Liver (tissue), 9 donors: ENCODE data around the gene DNTTIP2. TPM values are rescaled to one million over a fixed set of nuclear protein-coding genes. Genes with fewer than 3 reads are reported as not detected.

Experiments
- DNase-seq: peaks from one replicate; pipeline ENCODE4 v3.0.0-alpha.2; 2017; ENCODE audit warnings: low spot score
- H3K27ac ChIP-seq, 2 donors: one replicate each; pipeline ENCODE4 v1.7.0; 2013; ENCODE audit warnings: inconsistent platforms in 2 of 2, low read length in 2 of 2, control low read depth in 1 of 2, low read depth in 1 of 2, mild to moderate bottlenecking in 1 of 2
- H3K27me3 ChIP-seq, 4 donors: one replicate each; pipeline versions ENCODE4 v1.6.1 to v1.7.0; 2013; ENCODE audit warnings: low read length in 3 of 4, inconsistent platforms in 1 of 4, mild to moderate bottlenecking in 1 of 4, moderate library complexity in 1 of 4; ENCODE audit not compliant: control insufficient read depth in 4 of 4, insufficient read depth in 4 of 4
- H3K36me3 ChIP-seq, 4 donors: one replicate each; pipeline versions ENCODE4 v1.6.1 to v1.7.0; 2013; ENCODE audit warnings: low read length in 3 of 4, mild to moderate bottlenecking in 3 of 4, low read depth in 1 of 4, moderate library complexity in 1 of 4; ENCODE audit not compliant: control insufficient read depth in 4 of 4, insufficient read depth in 3 of 4
- H3K4me1 ChIP-seq, 4 donors: one replicate each; pipeline versions ENCODE4 v1.6.1 to v1.7.0; 2013; ENCODE audit warnings: low read length in 3 of 4, mild to moderate bottlenecking in 3 of 4, moderate library complexity in 1 of 4; ENCODE audit not compliant: control insufficient read depth in 4 of 4, insufficient read depth in 4 of 4
- H3K4me3 ChIP-seq, 3 donors: one replicate each; pipeline versions ENCODE4 v1.6.1 to v1.7.0; 2013; ENCODE audit warnings: low read length in 3 of 3, control low read depth in 1 of 3, low read depth in 1 of 3, mild to moderate bottlenecking in 1 of 3
- H3K9ac ChIP-seq, 2 donors: one replicate each; pipeline ENCODE4 v1.7.0; 2013; ENCODE audit warnings: low read length in 2 of 2, mild to moderate bottlenecking in 2 of 2, moderate library complexity in 2 of 2, control low read depth in 1 of 2, low read depth in 1 of 2
- H3K9me3 ChIP-seq, 4 donors: one replicate each; pipeline versions ENCODE4 v1.6.1 to v1.7.0; 2013; ENCODE audit warnings: low read length in 3 of 4; ENCODE audit not compliant: control insufficient read depth in 4 of 4
- ATF3 ChIP-seq: IDR thresholded peaks from 2 replicates; pipeline ENCODE4 v1.6.1; 2016; ENCODE audit warnings: antibody characterized with exemption
- EGR1 ChIP-seq, 2 donors: IDR thresholded peaks; 2 replicates each; pipeline ENCODE4 v1.6.1; 2016 to 2018; ENCODE audit warnings: antibody characterized with exemption in 2 of 2, low read depth in 2 of 2
- FOXA1 ChIP-seq: IDR thresholded peaks from 2 replicates; pipeline ENCODE4 v1.6.1; 2016; ENCODE audit warnings: antibody characterized with exemption
- FOXA2 ChIP-seq: IDR thresholded peaks from 2 replicates; pipeline ENCODE4 v1.6.1; 2016; ENCODE audit warnings: antibody characterized with exemption
- GABPA ChIP-seq, 2 donors: IDR thresholded peaks in 1 of 2; conservative IDR thresholded peaks in 1 of 2; 2 replicates each; pipeline ENCODE4 v1.6.1; 2016; ENCODE audit warnings: antibody characterized with exemption in 2 of 2, mild to moderate bottlenecking in 1 of 2, moderate library complexity in 1 of 2
- HNF4A ChIP-seq, 2 donors: conservative IDR thresholded peaks; 2 replicates each; pipeline ENCODE4 v1.6.1; 2016; ENCODE audit warnings: antibody characterized with exemption in 2 of 2, mild to moderate bottlenecking in 2 of 2
- HNF4G ChIP-seq: IDR thresholded peaks from 2 replicates; pipeline ENCODE4 v1.6.1; 2016; ENCODE audit warnings: antibody characterized with exemption
- JUND ChIP-seq, 2 donors: IDR thresholded peaks; 2 replicates each; pipeline ENCODE4 v1.6.1; 2016; ENCODE audit warnings: antibody characterized with exemption in 2 of 2
- MAX ChIP-seq: IDR thresholded peaks from 2 replicates; pipeline ENCODE4 v1.6.1; 2016; ENCODE audit warnings: antibody characterized with exemption
- NR2F2 ChIP-seq: IDR thresholded peaks from 2 replicates; pipeline ENCODE4 v1.6.1; 2016; ENCODE audit warnings: antibody characterized with exemption
- RAD21 ChIP-seq, 2 donors: IDR thresholded peaks; 2 replicates each; pipeline ENCODE4 v1.6.1; 2016; ENCODE audit warnings: antibody characterized with exemption in 2 of 2, mild to moderate bottlenecking in 2 of 2
- RXRA ChIP-seq, 2 donors: IDR thresholded peaks; 2 replicates each; pipeline ENCODE4 v1.6.1; 2017 to 2018; ENCODE audit warnings: antibody characterized with exemption in 2 of 2, mild to moderate bottlenecking in 1 of 2
- SP1 ChIP-seq: IDR thresholded peaks from 2 replicates; pipeline ENCODE4 v1.6.1; 2018; ENCODE audit warnings: antibody characterized with exemption, mild to moderate bottlenecking
- TAF1 ChIP-seq: conservative IDR thresholded peaks from 2 replicates; pipeline ENCODE4 v1.6.1; 2016; ENCODE audit warnings: antibody characterized with exemption, mild to moderate bottlenecking
- YY1 ChIP-seq: IDR thresholded peaks from 2 replicates; pipeline ENCODE4 v1.6.1; 2016; ENCODE audit warnings: antibody characterized with exemption, mild to moderate bottlenecking
- WGBS: extraction: QIAGEN DNeasy Blood & Tissue Kit; methylation state at CpG from one replicate; pipeline ENCODE4 v1.1.7; 2013; 5-methylcytosine and 5-hydroxymethylcytosine counted together
- polyA plus RNA-seq, 2 donors: library from polyadenylated mRNA; stranded (reverse) in 1 of 2; unstranded in 1 of 2; fragments of 200-250 nt in 1 of 2; fragments of >200 nt in 1 of 2; fragmentation: Nextera tagmentation in 1 of 2; extraction: Ambion mirVana in 1 of 2; gene quantifications; one replicate each; pipeline versions ENCODE4 v1.2.1 to v1.2.3, GENCODE V29; 2013 to 2015
- total RNA-seq, 2 donors: library from RNA; depleted of rRNA; stranded (reverse); fragments of >200 nt; gene quantifications; one replicate each; pipeline ENCODE4 v1.2.3, GENCODE V29; 2014
- TF ChIP-seq, protein P1 (sequence below): IDR thresholded peaks from 2 replicates; pipeline ENCODE4 v1.6.1; 2016; ENCODE audit warnings: antibody characterized with exemption, mild to moderate bottlenecking
- TF ChIP-seq, protein P2 (sequence below): fragments of 150-350 bp; IDR thresholded peaks from 2 replicates; pipeline ENCODE4 v1.5.1; 2017; ENCODE audit warnings: improper control_type of control experiment, low read depth, low read length; ENCODE audit not compliant: missing input control
- TF ChIP-seq, protein P3 (sequence below): IDR thresholded peaks from 2 replicates; pipeline ENCODE4 v1.6.1; 2016; ENCODE audit warnings: antibody characterized with exemption
- donor health status: healthy.
- donor health status: healthy.
- donor health status: healthy.
- donor health status: healthy.
- donor health status: healthy.

The DNTTIP2 gene
- total and polyA plus RNA-seq, 4 donors = 10.9 to 19.7 (median 13.4) TPM

DNA sequence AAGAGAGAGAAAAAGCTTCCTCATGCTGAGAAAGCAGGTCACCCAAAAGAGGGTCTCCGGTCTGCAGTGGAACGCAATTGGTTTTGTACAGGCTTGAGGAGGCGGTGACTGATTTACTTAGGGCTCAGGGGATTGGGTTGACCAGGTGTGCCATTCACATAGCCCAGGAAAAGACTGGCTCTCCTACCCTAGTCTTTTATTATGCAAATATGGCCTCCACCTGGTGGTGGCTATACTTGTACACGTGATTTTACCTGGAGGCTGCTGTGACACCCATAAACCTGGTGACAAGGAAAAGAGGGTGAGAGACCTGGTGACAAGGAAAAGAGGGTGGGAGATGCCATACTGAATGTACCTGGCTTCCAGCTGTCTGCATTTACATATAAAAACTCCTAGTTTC is 49.9 kb downstream of the DNTTIP2 start:
- DNase-seq = no peak
- Histone ChIP-seq H3K27ac (no peak overlapping the region), H3K4me1 (no peaks in the 10 kb centered on the region), H3K27me3 (no peaks in the 10 kb centered on the region), H3K9ac (no peak overlapping the region), H3K36me3 (no peaks in the 10 kb centered on the region), H3K9me3 (no peaks in the 10 kb centered on the region), H3K4me3 (no peak overlapping the region)
- WGBS = 95% methylated on average over 4 of the region's 4 CpGs
- TF ChIP-seq NR2F2 (no peak), HNF4G (no peak)

DNA sequence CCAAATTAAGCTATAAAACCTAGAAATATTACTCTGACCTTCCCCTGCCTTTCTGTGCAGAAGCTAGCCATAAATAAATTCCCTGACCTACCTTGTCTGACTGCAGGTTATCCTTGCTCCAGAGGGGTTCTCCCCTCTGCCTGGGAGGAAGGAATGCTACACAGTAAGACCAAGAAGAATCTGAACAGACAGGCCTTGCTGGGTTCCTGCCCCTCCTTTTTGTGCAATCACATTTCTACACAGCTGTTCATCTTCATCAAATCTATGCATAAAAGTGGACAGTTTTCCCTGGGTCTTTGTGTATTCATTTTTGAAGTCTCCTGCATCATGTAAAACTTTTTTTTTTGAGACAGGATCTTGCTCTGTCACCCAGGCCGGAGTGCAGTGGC is 50.6 kb downstream of the DNTTIP2 start:
- no peak for DNase-seq
- TF ChIP-seq TAF1 (no peak), FOXA1 (no peak), SP1 (no peak), YY1 (no peak), RAD21 (IDR thresholded peaks at IDR 0.05) (no peak), EGR1 (IDR thresholded peaks at IDR 0.05; ENCODE audit: low read depth in 2 of 2) (no peak), NR2F2 (no peak), FOXA2 (no peak), ATF3 (no peak), HNF4G (no peak), HNF4A (conservative IDR thresholded peaks at IDR 0.05) (no peak), MAX (no peak), RXRA (IDR thresholded peaks at IDR 0.05) (no peak), GABPA (IDR thresholded peaks at IDR 0.05 in 1 of 2, conservative IDR thresholded peaks at IDR 0.05 in 1 of 2) (no peak), JUND (IDR thresholded peaks at IDR 0.05) (no peak)
- TF ChIP-seq, protein P1, sequence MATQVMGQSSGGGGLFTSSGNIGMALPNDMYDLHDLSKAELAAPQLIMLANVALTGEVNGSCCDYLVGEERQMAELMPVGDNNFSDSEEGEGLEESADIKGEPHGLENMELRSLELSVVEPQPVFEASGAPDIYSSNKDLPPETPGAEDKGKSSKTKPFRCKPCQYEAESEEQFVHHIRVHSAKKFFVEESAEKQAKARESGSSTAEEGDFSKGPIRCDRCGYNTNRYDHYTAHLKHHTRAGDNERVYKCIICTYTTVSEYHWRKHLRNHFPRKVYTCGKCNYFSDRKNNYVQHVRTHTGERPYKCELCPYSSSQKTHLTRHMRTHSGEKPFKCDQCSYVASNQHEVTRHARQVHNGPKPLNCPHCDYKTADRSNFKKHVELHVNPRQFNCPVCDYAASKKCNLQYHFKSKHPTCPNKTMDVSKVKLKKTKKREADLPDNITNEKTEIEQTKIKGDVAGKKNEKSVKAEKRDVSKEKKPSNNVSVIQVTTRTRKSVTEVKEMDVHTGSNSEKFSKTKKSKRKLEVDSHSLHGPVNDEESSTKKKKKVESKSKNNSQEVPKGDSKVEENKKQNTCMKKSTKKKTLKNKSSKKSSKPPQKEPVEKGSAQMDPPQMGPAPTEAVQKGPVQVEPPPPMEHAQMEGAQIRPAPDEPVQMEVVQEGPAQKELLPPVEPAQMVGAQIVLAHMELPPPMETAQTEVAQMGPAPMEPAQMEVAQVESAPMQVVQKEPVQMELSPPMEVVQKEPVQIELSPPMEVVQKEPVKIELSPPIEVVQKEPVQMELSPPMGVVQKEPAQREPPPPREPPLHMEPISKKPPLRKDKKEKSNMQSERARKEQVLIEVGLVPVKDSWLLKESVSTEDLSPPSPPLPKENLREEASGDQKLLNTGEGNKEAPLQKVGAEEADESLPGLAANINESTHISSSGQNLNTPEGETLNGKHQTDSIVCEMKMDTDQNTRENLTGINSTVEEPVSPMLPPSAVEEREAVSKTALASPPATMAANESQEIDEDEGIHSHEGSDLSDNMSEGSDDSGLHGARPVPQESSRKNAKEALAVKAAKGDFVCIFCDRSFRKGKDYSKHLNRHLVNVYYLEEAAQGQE = no peak
- TF ChIP-seq, protein P2, sequence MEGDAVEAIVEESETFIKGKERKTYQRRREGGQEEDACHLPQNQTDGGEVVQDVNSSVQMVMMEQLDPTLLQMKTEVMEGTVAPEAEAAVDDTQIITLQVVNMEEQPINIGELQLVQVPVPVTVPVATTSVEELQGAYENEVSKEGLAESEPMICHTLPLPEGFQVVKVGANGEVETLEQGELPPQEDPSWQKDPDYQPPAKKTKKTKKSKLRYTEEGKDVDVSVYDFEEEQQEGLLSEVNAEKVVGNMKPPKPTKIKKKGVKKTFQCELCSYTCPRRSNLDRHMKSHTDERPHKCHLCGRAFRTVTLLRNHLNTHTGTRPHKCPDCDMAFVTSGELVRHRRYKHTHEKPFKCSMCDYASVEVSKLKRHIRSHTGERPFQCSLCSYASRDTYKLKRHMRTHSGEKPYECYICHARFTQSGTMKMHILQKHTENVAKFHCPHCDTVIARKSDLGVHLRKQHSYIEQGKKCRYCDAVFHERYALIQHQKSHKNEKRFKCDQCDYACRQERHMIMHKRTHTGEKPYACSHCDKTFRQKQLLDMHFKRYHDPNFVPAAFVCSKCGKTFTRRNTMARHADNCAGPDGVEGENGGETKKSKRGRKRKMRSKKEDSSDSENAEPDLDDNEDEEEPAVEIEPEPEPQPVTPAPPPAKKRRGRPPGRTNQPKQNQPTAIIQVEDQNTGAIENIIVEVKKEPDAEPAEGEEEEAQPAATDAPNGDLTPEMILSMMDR = no peak
- TF ChIP-seq, protein P3, sequence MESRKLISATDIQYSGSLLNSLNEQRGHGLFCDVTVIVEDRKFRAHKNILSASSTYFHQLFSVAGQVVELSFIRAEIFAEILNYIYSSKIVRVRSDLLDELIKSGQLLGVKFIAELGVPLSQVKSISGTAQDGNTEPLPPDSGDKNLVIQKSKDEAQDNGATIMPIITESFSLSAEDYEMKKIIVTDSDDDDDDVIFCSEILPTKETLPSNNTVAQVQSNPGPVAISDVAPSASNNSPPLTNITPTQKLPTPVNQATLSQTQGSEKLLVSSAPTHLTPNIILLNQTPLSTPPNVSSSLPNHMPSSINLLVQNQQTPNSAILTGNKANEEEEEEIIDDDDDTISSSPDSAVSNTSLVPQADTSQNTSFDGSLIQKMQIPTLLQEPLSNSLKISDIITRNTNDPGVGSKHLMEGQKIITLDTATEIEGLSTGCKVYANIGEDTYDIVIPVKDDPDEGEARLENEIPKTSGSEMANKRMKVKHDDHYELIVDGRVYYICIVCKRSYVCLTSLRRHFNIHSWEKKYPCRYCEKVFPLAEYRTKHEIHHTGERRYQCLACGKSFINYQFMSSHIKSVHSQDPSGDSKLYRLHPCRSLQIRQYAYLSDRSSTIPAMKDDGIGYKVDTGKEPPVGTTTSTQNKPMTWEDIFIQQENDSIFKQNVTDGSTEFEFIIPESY = no peak
- no peaks in the 10 kb centered on the region for H3K4me1 ChIP-seq
- no peak overlapping the region for H3K4me3 ChIP-seq
- H3K9me3 ChIP-seq = no peaks in the 10 kb centered on the region
- H3K36me3 ChIP-seq = no peaks in the 10 kb centered on the region
- WGBS = 94% methylated on average over 1 of the region's 1 CpG
- no peak overlapping the region for H3K9ac ChIP-seq
- no peak overlapping the region for H3K27ac ChIP-seq
- no peaks in the 10 kb centered on the region for H3K27me3 ChIP-seq
